HepG2 (cell line): ENCODE data around the gene CLPTM1. TPM values are rescaled to one million over a fixed set of nuclear protein-coding genes. Genes with fewer than 3 reads are reported as not detected.
A peak's percentile ranks its signal among the peaks of the same experiment; 100 is the strongest.

Experiments used
- ATAC-seq: fragments of 200-7000 bp; cut with Tn5 transposase; 3 replicates; pipeline ENCODE4 v1.9.1; 2020; ENCODE audit warnings: mild to moderate bottlenecking, moderate library complexity
- BruUV-seq: library from RNA; stranded (reverse); fragments of 400-500 nt; replicated peaks from 2 replicates; lab custom pipeline; 2021; lab: Mats Ljungman, UMichigan
- CTCF ChIA-PET: fragments of 300-600 bp; formaldehyde crosslinking; extraction: SDS; loops from one replicate; lab custom pipeline; 2021; ENCODE audit warnings: low total read pairs, inconsistent platforms, low intra/inter-chr PET ratio; lab: Yijun Ruan, JAX
- POLR2A ChIA-PET: fragments of 350-600 bp; sonication (Branson Sonifier 250); formaldehyde crosslinking; loops from one replicate; lab custom pipeline; 2020; ENCODE audit warnings: antibody characterized with exemption, inconsistent platforms; lab: Yijun Ruan, JAX
- DNase-seq: peaks from one replicate; pipeline ENCODE4 v3.0.0-alpha.2; 2015; ENCODE audit warnings: low spot score
- FAIRE-seq: peaks from 3 replicates; lab custom pipeline; 2011; peaks lifted over from hg19 to GRCh38; lab: Jason Lieb, UNC
- H2AFZ ChIP-seq: one replicate; pipeline ENCODE4 v1.6.1; 2011; ENCODE audit warnings: low read length, inconsistent platforms
- H3K27ac ChIP-seq: fragments of 300-600 bp; 3 replicates; pipeline ENCODE4 v1.8.0; 2011; ENCODE audit warnings: mixed run types, mild to moderate bottlenecking, mixed read lengths, low read length, inconsistent platforms; ENCODE audit not compliant: insufficient read depth; ENCODE audit errors: extremely low read length
- H3K27me3 ChIP-seq, 2 experiments: fragments of 200-600 bp in 1 of 2; 2 replicates in 1 of 2; 3 replicates in 1 of 2; pipeline versions ENCODE4 v1.6.0 to v1.8.0; 2011; ENCODE audit warnings: low read length in 2 of 2, mild to moderate bottlenecking in 2 of 2, moderate library complexity in 2 of 2, inconsistent platforms in 1 of 2; ENCODE audit not compliant: insufficient read depth in 2 of 2, control insufficient read depth in 1 of 2
- H3K36me3 ChIP-seq, 2 experiments: fragments of 200-600 bp in 1 of 2; replicated peaks in 1 of 2; 2 replicates in 1 of 2; 3 replicates in 1 of 2; pipeline versions ENCODE4 v1.5.1 to v1.8.0; 2011; ENCODE audit warnings: low read length in 2 of 2, inconsistent platforms in 1 of 2; ENCODE audit not compliant: insufficient read depth in 2 of 2, control insufficient read depth in 1 of 2
- H3K4me1 ChIP-seq: 2 replicates; pipeline ENCODE4 v1.5.1; 2012; ENCODE audit warnings: low read length, inconsistent platforms; ENCODE audit not compliant: insufficient read depth
- H3K4me2 ChIP-seq: 2 replicates; pipeline ENCODE4 v1.6.0; 2011; ENCODE audit warnings: low read depth, low read length, inconsistent platforms
- H3K4me3 ChIP-seq, 3 experiments: fragments of 200-600 bp in 1 of 3; sonication (generic), shearing (Covaris generic) in 1 of 3; replicated peaks in 1 of 3; 2 replicates each; pipeline ENCODE4 v1.5.1; 2011 to 2016; ENCODE audit warnings: low read length in 3 of 3, inconsistent platforms in 2 of 3, low read depth in 2 of 3, mild to moderate bottlenecking in 2 of 3, control low read depth in 1 of 3, mixed read lengths in 1 of 3; ENCODE audit not compliant: insufficient read depth in 1 of 3
- H3K79me2 ChIP-seq: one replicate; pipeline ENCODE4 v1.6.1; 2011; ENCODE audit warnings: low read length, inconsistent platforms; ENCODE audit not compliant: insufficient read depth
- H3K9ac ChIP-seq: 2 replicates; pipeline ENCODE4 v1.6.0; 2011; ENCODE audit warnings: mild to moderate bottlenecking, low read depth, low read length, inconsistent platforms; ENCODE audit not compliant: insufficient read depth
- H3K9me3 ChIP-seq: 2 replicates; pipeline ENCODE4 v1.5.1; 2012; ENCODE audit warnings: mild to moderate bottlenecking, low read length
- H4K20me1 ChIP-seq: 2 replicates; pipeline ENCODE4 v1.6.0; 2011; ENCODE audit warnings: inconsistent platforms, mild to moderate bottlenecking, low read length, moderate library complexity; ENCODE audit not compliant: insufficient read depth
- FOXK1 ChIP-seq: sonication (generic); formaldehyde crosslinking; IDR thresholded peaks from 2 replicates; pipeline ENCODE4 v1.4.0; 2020; ENCODE audit warnings: low read depth, missing genetic modification reagents, borderline replicate concordance
- GABPA ChIP-seq, 2 experiments: IDR thresholded peaks; 2 replicates each; pipeline ENCODE4 v1.6.1; 2011 to 2016; ENCODE audit warnings: low read depth in 2 of 2, low read length in 1 of 2, missing biosample characterization in 1 of 2, missing genetic modification characterization in 1 of 2
- GATA4 ChIP-seq: sonication (generic); IDR thresholded peaks from 2 replicates; pipeline ENCODE4 v1.6.1; 2016; ENCODE audit warnings: antibody characterized with exemption, low read depth, borderline replicate concordance
- NCOA5 ChIP-seq: sonication (generic); formaldehyde crosslinking; IDR thresholded peaks from 2 replicates; pipeline ENCODE4 v1.4.0; 2020; ENCODE audit warnings: missing genetic modification reagents
- SP140L ChIP-seq: sonication (generic); formaldehyde crosslinking; IDR thresholded peaks from 2 replicates; pipeline ENCODE4 v1.4.0; 2020; ENCODE audit warnings: missing genetic modification reagents, borderline replicate concordance
- SUZ12 ChIP-seq: fragments of 150-350 bp; IDR thresholded peaks from 2 replicates; pipeline ENCODE4 v1.6.1; 2014; ENCODE audit warnings: low read depth, low read length
- ZNF282 ChIP-seq: fragments of 450-650 bp; IDR thresholded peaks from 2 replicates; pipeline ENCODE4 v1.6.1; 2018; ENCODE audit not compliant: partially characterized antibody
- ZNF329 ChIP-seq: sonication (generic); formaldehyde crosslinking; IDR thresholded peaks from 2 replicates; pipeline ENCODE4 v1.9.0; 2021; ENCODE audit warnings: low read depth, mild to moderate bottlenecking, missing genetic modification reagents
- ZNF678 ChIP-seq: sonication (generic); formaldehyde crosslinking; IDR thresholded peaks from 2 replicates; pipeline ENCODE4 v1.4.0; 2020; ENCODE audit warnings: mild to moderate bottlenecking, missing genetic modification reagents
- ZNF768 ChIP-seq: sonication (generic); formaldehyde crosslinking; IDR thresholded peaks from 2 replicates; pipeline ENCODE4 v1.4.0; 2020; ENCODE audit warnings: missing genetic modification reagents
- WGBS: methylation state at CpG from one replicate; pipeline ENCODE4 v1.1.6; 2017; ENCODE audit warnings: low lambda C conversion rate; 5-methylcytosine and 5-hydroxymethylcytosine counted together
- in situ Hi-C: cut with HindIII; loops from 2 replicates; pipeline ENCODE4 v1.10.0; 2017; ENCODE audit warnings: low pct_unique_long_range_greater_than_20kb; ENCODE audit not compliant: extremely low pct_ligation_motif_present
- intact Hi-C: fragments of 100-400 bp; cut with micrococcal nuclease; formaldehyde crosslinking; loops from one replicate; pipeline ENCODE4 v1.10.0; 2022; ENCODE audit not compliant: unreplicated experiment
- polyA plus RNA-seq, 8 experiments: library from polyadenylated mRNA; depleted of rRNA in 3 of 8; stranded (reverse) in 7 of 8; unstranded in 1 of 8; fragments of >200 nt; fragmentation: Illumina TruSeq in 4 of 8; extraction: Trizol in 4 of 8; gene quantifications; 2 replicates each; pipeline versions ENCODE4 v1.2.1 to v1.2.3, GENCODE V29; 2011 to 2016; ENCODE audit warnings: low read depth in 4 of 8, missing spikeins in 1 of 8, mixed read lengths in 1 of 8; ENCODE audit not compliant: insufficient read depth in 1 of 8
- total RNA-seq, 5 experiments: library from RNA; depleted of rRNA; stranded (reverse); fragments of >200 nt; fragmentation: Illumina TruSeq; extraction: Trizol; gene quantifications; 2 replicates each; pipeline ENCODE4 v1.2.3, GENCODE V29; 2016; ENCODE audit warnings: low read depth in 1 of 5

CLPTM1 gene
- total and polyA plus RNA-seq, 2 of the 13 experiments (the other 11 are each of a cell fraction or from before 2014, with no cell fraction given) = 34.9 to 42.8 TPM

GRCh38 chr19:45027371-45027770 is 72.2 kb downstream of the CLPTM1 start:
- Histone ChIP-seq H2AFZ (no peak overlapping the region), H3K27ac (no peak overlapping the region), H3K36me3 (no peaks in the 10 kb centered on the region), H3K4me1 (peaks cover 14% of the 10 kb centered on the region), H3K79me2 (no peaks in the 10 kb centered on the region), H3K9me3 (no peaks in the 10 kb centered on the region), H3K4me2 (no peak overlapping the region), H4K20me1 (no peaks in the 10 kb centered on the region), H3K27me3 (no peaks in the 10 kb centered on the region), H3K4me3 (no peak overlapping the region), H3K9ac (no peak overlapping the region)
- WGBS = 90% methylated on average over 2 of the region's 2 CpGs
- no peak for DNase-seq
- in situ Hi-C loops (no loop called here), intact Hi-C loops (no loop called here)
- BruUV-seq = no TSS peak
- CTCF ChIA-PET = no interaction called here
- POLR2A ChIA-PET = interaction anchor here (1.4 to 2.3 kb wide), 2 partner anchors 11 to 12 kb away, joined by 4 to 7 read pairs; partner anchors contain the start of gene CLASRP
- TF ChIP-seq FOXK1 (CRISPR knock-in tag) (no peak), ZNF329 (peak; percentile 69; the same call in 1 of the 2 replicates)
- FAIRE-seq = no peak
- ATAC-seq = peak; percentile 30; the same call in 1 of the 3 replicates

GRCh38 chr19:45030825-45031224 is 75.6 kb downstream of the CLPTM1 start:
- Histone ChIP-seq H3K4me2 (no peak overlapping the region), H3K36me3 (no peaks in the 10 kb centered on the region), H2AFZ (no peak overlapping the region), H3K4me3 (no peak overlapping the region), H3K27me3 (no peaks in the 10 kb centered on the region), H3K9me3 (no peaks in the 10 kb centered on the region), H3K4me1 (peaks cover 21% of the 10 kb centered on the region), H4K20me1 (no peaks in the 10 kb centered on the region), H3K9ac (no peak overlapping the region), H3K79me2 (no peaks in the 10 kb centered on the region), H3K27ac (no peak overlapping the region)
- POLR2A ChIA-PET = no interaction called here
- no TSS peak for BruUV-seq
- WGBS = 95% methylated on average over 6 of the region's 6 CpGs
- no peak for DNase-seq
- no peak for ATAC-seq
- in situ Hi-C loops = no loop called here
- TF ChIP-seq ZNF282 = no peak
- no peak for TF ChIP-seq ZNF329
- TF ChIP-seq GATA4 = no peak
- TF ChIP-seq SP140L (CRISPR knock-in tag) = no peak
- no peak for TF ChIP-seq ZNF678 (CRISPR knock-in tag)
- no peak for TF ChIP-seq GABPA (IDR thresholded peaks at IDR 0.05; ENCODE audit: low read depth, low read length)
- no peak for TF ChIP-seq GABPA (CRISPR knock-in tag; IDR thresholded peaks at IDR 0.05; ENCODE audit: low read depth)
- no peak for TF ChIP-seq SUZ12
- peak; percentile 22; the same call in 1 of the 2 replicates for TF ChIP-seq ZNF768 (CRISPR knock-in tag)
- TF ChIP-seq NCOA5 (CRISPR knock-in tag) = no peak
- CTCF ChIA-PET = no interaction called here
- no peak for FAIRE-seq
- intact Hi-C loops = no loop called here
